ENCODE measurements around the gene NUDT15.

The NUDT15 gene

DNA sequence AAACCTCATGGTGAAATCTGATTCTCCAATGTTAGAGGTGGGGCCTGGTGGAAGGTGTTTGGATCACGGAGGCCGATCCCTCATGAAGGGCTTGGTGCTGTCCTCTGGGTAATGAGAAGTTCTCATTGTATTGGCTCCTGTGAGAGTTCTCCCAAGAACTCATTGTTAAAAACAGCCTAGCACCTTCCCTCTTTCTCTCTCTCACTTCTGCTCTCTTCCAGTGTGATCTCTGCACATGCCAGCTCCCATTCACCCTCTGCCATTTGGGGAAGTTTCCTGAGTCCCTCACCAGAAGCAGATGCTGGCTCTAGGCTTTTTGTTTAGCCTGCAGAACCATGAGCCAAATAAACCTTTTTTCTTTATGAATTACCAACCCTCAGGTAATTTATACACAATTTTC lies 33.3 kb upstream of the NUDT15 start:
- Histone ChIP-seq H3K4me1 (ENCODE audit: control insufficient read depth, insufficient read depth, low read length) (peaks cover 6% of the 10 kb centered on the region), H3K27ac (ENCODE audit: insufficient read depth, low read depth, low read length, poor library complexity, severe bottlenecking) (no peak overlapping the region), H3K4me3 (ENCODE audit: insufficient read depth, low read depth, low read length) (no peak overlapping the region), H3K27me3 (ENCODE audit: control insufficient read depth, insufficient read depth, low read length, poor library complexity, severe bottlenecking) (no peaks in the 10 kb centered on the region), H3K36me3 (ENCODE audit: control insufficient read depth, insufficient read depth, low read length) (no peaks in the 10 kb centered on the region), H3K9me3 (ENCODE audit: control insufficient read depth, low read length) (no peaks in the 10 kb centered on the region)
- 93% methylated on average over 2 of the region's 2 CpGs; no CpG with 5 or more reads in 1 of the 2 experiments for WGBS, 2 experiments

DNA sequence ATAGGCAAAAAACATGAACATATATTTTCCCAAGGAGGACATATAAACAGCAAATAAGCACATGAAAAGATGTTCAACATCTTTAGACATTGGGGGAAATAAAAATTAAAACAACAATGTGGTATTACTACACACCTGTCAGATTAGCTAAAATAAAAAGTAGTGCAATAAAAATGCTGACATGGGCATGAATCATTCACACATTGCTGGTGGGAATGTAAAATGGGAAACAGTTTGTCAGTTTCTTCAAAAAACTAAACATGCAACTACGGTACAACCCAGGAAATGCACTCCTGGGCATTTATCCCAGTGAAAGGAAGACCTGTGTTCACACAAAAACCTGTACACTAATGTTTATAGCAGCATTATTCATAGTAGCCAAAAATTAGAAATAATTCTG lies 31.1 kb upstream of the NUDT15 start:
- no peak overlapping the region for H3K4me3 ChIP-seq (ENCODE audit: insufficient read depth, low read depth, low read length)
- WGBS, 2 experiments, result 86 to 94% methylated on average over 1 of the region's 1 CpG
- H3K36me3 ChIP-seq (ENCODE audit: control insufficient read depth, insufficient read depth, low read length), result no peaks in the 10 kb centered on the region
- no peak overlapping the region for H3K27ac ChIP-seq (ENCODE audit: insufficient read depth, low read depth, low read length, poor library complexity, severe bottlenecking)
- H3K27me3 ChIP-seq (ENCODE audit: control insufficient read depth, insufficient read depth, low read length, poor library complexity, severe bottlenecking), result no peaks in the 10 kb centered on the region
- H3K9me3 ChIP-seq (ENCODE audit: control insufficient read depth, low read length), result no peaks in the 10 kb centered on the region
- H3K4me1 ChIP-seq (ENCODE audit: control insufficient read depth, insufficient read depth, low read length), result peaks cover 6% of the 10 kb centered on the region

- no peak overlapping the region for H3K4me3 ChIP-seq (ENCODE audit: insufficient read depth, low read depth, low read length)
- H3K27ac ChIP-seq (ENCODE audit: insufficient read depth, low read depth, low read length, poor library complexity, severe bottlenecking), result no peak overlapping the region
- 88 to 93% methylated on average over 1 of the region's 1 CpG for WGBS, 2 experiments
- H3K9me3 ChIP-seq (ENCODE audit: control insufficient read depth, low read length), result no peaks in the 10 kb centered on the region
- H3K27me3 ChIP-seq (ENCODE audit: control insufficient read depth, insufficient read depth, low read length, poor library complexity, severe bottlenecking), result no peaks in the 10 kb centered on the region
- no peaks in the 10 kb centered on the region for H3K36me3 ChIP-seq (ENCODE audit: control insufficient read depth, insufficient read depth, low read length)
- no peaks in the 10 kb centered on the region for H3K4me1 ChIP-seq (ENCODE audit: control insufficient read depth, insufficient read depth, low read length)
These were observed 28.2 kb upstream of the NUDT15 start for GRCh38 chr13:48009284-48009683.

GRCh38 chr13:48010698-48011097 lies 26.8 kb upstream of the NUDT15 start:
- no peaks in the 10 kb centered on the region for H3K27me3 ChIP-seq (ENCODE audit: control insufficient read depth, insufficient read depth, low read length, poor library complexity, severe bottlenecking)
- H3K36me3 ChIP-seq (ENCODE audit: control insufficient read depth, insufficient read depth, low read length), result no peaks in the 10 kb centered on the region
- H3K9me3 ChIP-seq (ENCODE audit: control insufficient read depth, low read length), result no peaks in the 10 kb centered on the region
- no peak overlapping the region for H3K27ac ChIP-seq (ENCODE audit: insufficient read depth, low read depth, low read length, poor library complexity, severe bottlenecking)
- H3K4me1 ChIP-seq (ENCODE audit: control insufficient read depth, insufficient read depth, low read length), result no peaks in the 10 kb centered on the region
- 90 to 99% methylated on average over 3 of the region's 4 CpGs for WGBS, 2 experiments
- H3K4me3 ChIP-seq (ENCODE audit: insufficient read depth, low read depth, low read length), result no peak overlapping the region

GRCh38 chr13:48012668-48013067 lies 24.9 kb upstream of the NUDT15 start:
- Histone ChIP-seq H3K27ac (ENCODE audit: insufficient read depth, low read depth, low read length, poor library complexity, severe bottlenecking) (no peak overlapping the region), H3K9me3 (ENCODE audit: control insufficient read depth, low read length) (no peaks in the 10 kb centered on the region), H3K36me3 (ENCODE audit: control insufficient read depth, insufficient read depth, low read length) (no peaks in the 10 kb centered on the region), H3K4me1 (ENCODE audit: control insufficient read depth, insufficient read depth, low read length) (no peaks in the 10 kb centered on the region), H3K4me3 (ENCODE audit: insufficient read depth, low read depth, low read length) (no peak overlapping the region), H3K27me3 (ENCODE audit: control insufficient read depth, insufficient read depth, low read length, poor library complexity, severe bottlenecking) (no peaks in the 10 kb centered on the region)
- WGBS, 2 experiments, result 95% methylated on average over 1 of the region's 1 CpG

DNA sequence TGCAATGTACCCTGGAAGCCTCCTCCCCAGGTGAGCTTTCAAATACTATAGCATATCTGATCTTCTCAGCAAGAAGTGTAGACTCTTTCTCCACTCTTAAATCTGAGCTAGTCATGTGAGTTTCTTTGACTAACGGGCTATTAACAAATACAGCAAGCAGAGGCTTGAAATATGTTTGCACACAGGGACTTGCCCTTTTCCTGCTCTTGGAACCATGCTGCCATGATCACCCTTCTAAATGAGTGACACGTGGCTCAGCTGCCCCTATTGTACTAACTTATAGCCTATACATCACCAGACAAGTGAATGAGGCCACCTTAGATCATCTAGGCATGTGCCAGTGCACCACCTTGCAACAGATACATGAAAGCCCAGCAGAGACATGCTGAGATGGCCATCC lies 23.2 kb upstream of the NUDT15 start:
- no peaks in the 10 kb centered on the region for H3K9me3 ChIP-seq (ENCODE audit: control insufficient read depth, low read length)
- H3K36me3 ChIP-seq (ENCODE audit: control insufficient read depth, insufficient read depth, low read length), result no peaks in the 10 kb centered on the region
- WGBS, 2 experiments, result 88 to 93% methylated on average over 2 of the region's 2 CpGs
- no peak overlapping the region for H3K4me3 ChIP-seq (ENCODE audit: insufficient read depth, low read depth, low read length)
- no peaks in the 10 kb centered on the region for H3K4me1 ChIP-seq (ENCODE audit: control insufficient read depth, insufficient read depth, low read length)
- H3K27ac ChIP-seq (ENCODE audit: insufficient read depth, low read depth, low read length, poor library complexity, severe bottlenecking), result no peak overlapping the region
- H3K27me3 ChIP-seq (ENCODE audit: control insufficient read depth, insufficient read depth, low read length, poor library complexity, severe bottlenecking), result no peaks in the 10 kb centered on the region

- no peak overlapping the region for H3K4me3 ChIP-seq (ENCODE audit: insufficient read depth, low read depth, low read length)
- WGBS, 2 experiments, result 90% methylated on average over 2 of the region's 2 CpGs; no CpG with 5 or more reads in 1 of the 2 experiments
- no peaks in the 10 kb centered on the region for H3K27me3 ChIP-seq (ENCODE audit: control insufficient read depth, insufficient read depth, low read length, poor library complexity, severe bottlenecking)
These were observed 18.9 kb upstream of the NUDT15 start for GRCh38 chr13:48018637-48019036.

GRCh38 chr13:48019796-48020195 lies 17.7 kb upstream of the NUDT15 start:
- H3K27ac ChIP-seq (ENCODE audit: insufficient read depth, low read depth, low read length, poor library complexity, severe bottlenecking), result no peak overlapping the region
- 98 to 100% methylated on average over 1 of the region's 1 CpG for WGBS, 2 experiments
- no peak overlapping the region for H3K4me3 ChIP-seq (ENCODE audit: insufficient read depth, low read depth, low read length)
- H3K36me3 ChIP-seq (ENCODE audit: control insufficient read depth, insufficient read depth, low read length), result no peaks in the 10 kb centered on the region
- no peaks in the 10 kb centered on the region for H3K9me3 ChIP-seq (ENCODE audit: control insufficient read depth, low read length)
- H3K27me3 ChIP-seq (ENCODE audit: control insufficient read depth, insufficient read depth, low read length, poor library complexity, severe bottlenecking), result no peaks in the 10 kb centered on the region
- H3K4me1 ChIP-seq (ENCODE audit: control insufficient read depth, insufficient read depth, low read length), result no peaks in the 10 kb centered on the region

More at GRCh38 chr13:48018637-48019036, 18.9 kb upstream of the NUDT15 start:
- no peak overlapping the region for H3K27ac ChIP-seq (ENCODE audit: insufficient read depth, low read depth, low read length, poor library complexity, severe bottlenecking)
- H3K36me3 ChIP-seq (ENCODE audit: control insufficient read depth, insufficient read depth, low read length), result no peaks in the 10 kb centered on the region
- H3K9me3 ChIP-seq (ENCODE audit: control insufficient read depth, low read length), result no peaks in the 10 kb centered on the region
- H3K4me1 ChIP-seq (ENCODE audit: control insufficient read depth, insufficient read depth, low read length), result no peaks in the 10 kb centered on the region

DNA sequence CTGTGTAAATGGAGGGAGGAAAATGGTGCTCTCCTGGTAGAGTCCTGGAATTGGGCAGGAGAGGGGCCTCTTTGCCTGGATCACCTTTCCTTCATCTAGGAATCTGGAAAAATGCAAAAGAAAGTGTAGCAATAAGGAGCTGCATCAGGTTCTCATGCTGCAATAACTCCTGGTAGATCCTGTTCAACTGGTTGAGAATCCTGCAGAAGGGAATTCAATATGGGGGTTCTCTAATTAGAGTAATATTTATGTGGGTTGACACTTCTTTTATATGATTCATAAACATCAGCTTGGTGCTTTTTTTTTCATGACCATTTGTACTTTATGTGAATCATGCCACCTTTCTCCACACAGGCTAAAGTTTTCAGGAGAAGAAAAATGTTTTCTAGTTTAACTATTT lies 9.5 kb upstream of the NUDT15 start:
- H3K4me1 ChIP-seq (ENCODE audit: control insufficient read depth, insufficient read depth, low read length), result no peaks in the 10 kb centered on the region
- no peak overlapping the region for H3K4me3 ChIP-seq (ENCODE audit: insufficient read depth, low read depth, low read length)
- H3K9me3 ChIP-seq (ENCODE audit: control insufficient read depth, low read length), result peaks cover 5% of the 10 kb centered on the region
- H3K27ac ChIP-seq (ENCODE audit: insufficient read depth, low read depth, low read length, poor library complexity, severe bottlenecking), result no peak overlapping the region
- no peaks in the 10 kb centered on the region for H3K36me3 ChIP-seq (ENCODE audit: control insufficient read depth, insufficient read depth, low read length)
- no peaks in the 10 kb centered on the region for H3K27me3 ChIP-seq (ENCODE audit: control insufficient read depth, insufficient read depth, low read length, poor library complexity, severe bottlenecking)

GRCh38 chr13:48029859-48030258 lies 7.7 kb upstream of the NUDT15 start:
- no peak overlapping the region for H3K27ac ChIP-seq (ENCODE audit: insufficient read depth, low read depth, low read length, poor library complexity, severe bottlenecking)
- no peaks in the 10 kb centered on the region for H3K36me3 ChIP-seq (ENCODE audit: control insufficient read depth, insufficient read depth, low read length)
- no peaks in the 10 kb centered on the region for H3K4me1 ChIP-seq (ENCODE audit: control insufficient read depth, insufficient read depth, low read length)
- peaks cover 5% of the 10 kb centered on the region for H3K9me3 ChIP-seq (ENCODE audit: control insufficient read depth, low read length)
- no peaks in the 10 kb centered on the region for H3K27me3 ChIP-seq (ENCODE audit: control insufficient read depth, insufficient read depth, low read length, poor library complexity, severe bottlenecking)
- H3K4me3 ChIP-seq (ENCODE audit: insufficient read depth, low read depth, low read length), result no peak overlapping the region
- 90 to 93% methylated on average over 2 of the region's 2 CpGs for WGBS, 2 experiments

GRCh38 chr13:48038761-48039160 lies 1.2 kb downstream of the NUDT15 start:
- Histone ChIP-seq H3K9me3 (ENCODE audit: control insufficient read depth, low read length) (no peaks in the 10 kb centered on the region), H3K4me1 (ENCODE audit: control insufficient read depth, insufficient read depth, low read length) (no peaks in the 10 kb centered on the region), H3K36me3 (ENCODE audit: control insufficient read depth, insufficient read depth, low read length) (no peaks in the 10 kb centered on the region), H3K27me3 (ENCODE audit: control insufficient read depth, insufficient read depth, low read length, poor library complexity, severe bottlenecking) (no peaks in the 10 kb centered on the region), H3K4me3 (ENCODE audit: insufficient read depth, low read depth, low read length) (peak overlapping the region; percentile 66), H3K27ac (ENCODE audit: insufficient read depth, low read depth, low read length, poor library complexity, severe bottlenecking) (no peak overlapping the region)
- 92 to 93% methylated on average over 1 of the region's 1 CpG for WGBS, 2 experiments
